Tibial nerve (tissue), 4 donors: ENCODE results near the gene ERO1B. TPM values are rescaled to one million over a fixed set of nuclear protein-coding genes. Genes with fewer than 3 reads are reported as not detected.
"Not testable (repeated sequence)": the region's sequence is repeated elsewhere in the genome, so short reads cannot be mapped to it uniquely, and the experiment has no call there.

Experiments
- DNase-seq, 2 donors: peaks; one replicate each; pipeline ENCODE4 v3.0.0-alpha.2; 2019; ENCODE audit warnings: low spot score in 2 of 2
- H3K27ac ChIP-seq, 4 donors: fragments of 200-600 bp; sonication (generic) in 3 of 4; one replicate each; pipeline ENCODE4 v1.5.1; 2017 to 2019; ENCODE audit warnings: mild to moderate bottlenecking in 1 of 4
- H3K27me3 ChIP-seq, 2 donors: fragments of 200-600 bp; sonication (generic) in 1 of 2; one replicate each; pipeline versions ENCODE4 v1.5.1 to v1.6.0; 2017 to 2019
- H3K36me3 ChIP-seq, 3 donors: fragments of 200-600 bp; sonication (generic); one replicate each; pipeline ENCODE4 v1.5.1; 2018 to 2019
- H3K4me1 ChIP-seq, 4 donors: fragments of 200-600 bp; sonication (generic) in 3 of 4; one replicate each; pipeline ENCODE4 v1.5.1; 2017 to 2019
- H3K4me3 ChIP-seq, 4 donors: fragments of 200-600 bp; sonication (generic) in 3 of 4; one replicate each; pipeline ENCODE4 v1.5.1; 2017 to 2019; ENCODE audit warnings: mild to moderate bottlenecking in 1 of 4, moderate library complexity in 1 of 4
- H3K9me3 ChIP-seq, 4 donors: fragments of 200-600 bp; sonication (generic) in 3 of 4; one replicate each; pipeline ENCODE4 v1.5.1; 2017 to 2019
- EP300 ChIP-seq, 2 donors: sonication (generic); formaldehyde crosslinking; IDR thresholded peaks; one replicate each; pipeline ENCODE4 v1.6.1; 2017; ENCODE audit warnings: antibody characterized with exemption in 2 of 2, mild to moderate bottlenecking in 1 of 2
- POLR2A ChIP-seq, 2 donors: fragments of 450-650 bp; IDR thresholded peaks; one replicate each; pipeline ENCODE4 v1.6.1; 2017; ENCODE audit warnings: antibody characterized with exemption in 2 of 2, mild to moderate bottlenecking in 2 of 2, moderate library complexity in 2 of 2
- WGBS, 2 donors: methylation state at CpG; one replicate each; pipeline ENCODE4 v1.1.5; 2018; 5-methylcytosine and 5-hydroxymethylcytosine counted together
- total RNA-seq, 4 donors: library from RNA; depleted of rRNA; stranded (reverse); fragments of >200 nt; gene quantifications; one replicate each; pipeline ENCODE4 v1.1.0, GENCODE V29; 2016
- TF ChIP-seq, protein P1 (sequence below), 5 experiments: fragments of 200-600 bp in 3 of 5; fragments of 450-650 bp in 2 of 5; sonication (generic) in 3 of 5; IDR thresholded peaks; one replicate each; pipeline ENCODE4 v1.5.1; 2016 to 2019; ENCODE audit warnings: antibody characterized with exemption in 5 of 5, mild to moderate bottlenecking in 3 of 5, moderate library complexity in 2 of 5

Gene ERO1B
- total RNA-seq, 4 donors from 2014 or later = 12.9 to 16.6 (median 14.5) TPM

DNA sequence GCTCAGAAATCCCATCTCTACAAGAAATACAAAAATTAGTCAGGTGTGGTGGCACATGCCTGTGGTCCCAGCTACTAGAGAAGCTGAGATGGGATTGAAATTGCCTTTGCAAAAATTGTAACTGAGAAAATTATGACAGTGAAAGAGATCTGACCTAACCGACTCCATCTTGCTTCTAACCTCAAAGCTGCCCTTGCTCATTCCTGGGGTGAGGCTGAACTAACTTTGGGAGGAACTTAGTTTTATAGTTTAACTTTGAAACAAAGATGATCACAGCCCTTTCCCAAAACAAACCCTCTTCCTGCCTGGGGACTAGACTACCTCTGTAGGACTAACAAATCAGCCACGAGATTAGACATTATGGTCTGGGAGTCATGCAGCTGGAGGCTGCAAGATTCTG, 33.8 kb upstream of the ERO1B start:
- H3K27ac ChIP-seq = no peak overlapping the region
- no peaks in the 10 kb centered on the region for H3K36me3 ChIP-seq
- H3K9me3 ChIP-seq = no peaks in the 10 kb centered on the region
- H3K27me3 ChIP-seq = no peaks in the 10 kb centered on the region
- H3K4me1 ChIP-seq = no peaks in the 10 kb centered on the region
- no peak for DNase-seq
- H3K4me3 ChIP-seq = no peak overlapping the region
- whole genome bisulfite sequencing, 2 donors = 41 to 73% methylated on average over 2 of the region's 2 CpGs
- no peak for TF ChIP-seq EP300 (IDR thresholded peaks at IDR 0.05)
- TF ChIP-seq POLR2A (IDR thresholded peaks at IDR 0.05) = no peak
- TF ChIP-seq, protein P1, sequence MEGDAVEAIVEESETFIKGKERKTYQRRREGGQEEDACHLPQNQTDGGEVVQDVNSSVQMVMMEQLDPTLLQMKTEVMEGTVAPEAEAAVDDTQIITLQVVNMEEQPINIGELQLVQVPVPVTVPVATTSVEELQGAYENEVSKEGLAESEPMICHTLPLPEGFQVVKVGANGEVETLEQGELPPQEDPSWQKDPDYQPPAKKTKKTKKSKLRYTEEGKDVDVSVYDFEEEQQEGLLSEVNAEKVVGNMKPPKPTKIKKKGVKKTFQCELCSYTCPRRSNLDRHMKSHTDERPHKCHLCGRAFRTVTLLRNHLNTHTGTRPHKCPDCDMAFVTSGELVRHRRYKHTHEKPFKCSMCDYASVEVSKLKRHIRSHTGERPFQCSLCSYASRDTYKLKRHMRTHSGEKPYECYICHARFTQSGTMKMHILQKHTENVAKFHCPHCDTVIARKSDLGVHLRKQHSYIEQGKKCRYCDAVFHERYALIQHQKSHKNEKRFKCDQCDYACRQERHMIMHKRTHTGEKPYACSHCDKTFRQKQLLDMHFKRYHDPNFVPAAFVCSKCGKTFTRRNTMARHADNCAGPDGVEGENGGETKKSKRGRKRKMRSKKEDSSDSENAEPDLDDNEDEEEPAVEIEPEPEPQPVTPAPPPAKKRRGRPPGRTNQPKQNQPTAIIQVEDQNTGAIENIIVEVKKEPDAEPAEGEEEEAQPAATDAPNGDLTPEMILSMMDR (IDR thresholded peaks at IDR 0.05) = no peak

DNA sequence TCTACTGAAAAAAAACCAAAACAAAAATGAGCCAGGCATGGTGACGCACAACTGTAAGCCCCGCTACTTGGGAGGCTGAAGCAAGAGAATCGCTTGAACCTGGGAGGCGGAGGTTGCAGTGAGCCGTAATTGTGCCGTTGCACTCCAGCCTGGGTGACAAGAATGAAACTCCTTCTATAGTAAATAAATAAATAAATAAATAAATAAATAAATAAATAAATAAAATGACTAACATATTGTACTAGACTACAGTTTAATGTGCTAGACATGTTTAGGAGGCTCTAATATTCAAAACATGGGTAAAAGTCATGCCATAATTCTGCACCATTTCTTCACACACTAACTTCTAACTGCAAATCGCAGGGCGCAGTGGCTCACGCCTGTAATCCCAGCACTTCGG, 33.3 kb upstream of the ERO1B start:
- no peak for DNase-seq
- H3K27ac ChIP-seq = no peak overlapping the region
- no peaks in the 10 kb centered on the region for H3K9me3 ChIP-seq
- H3K4me1 ChIP-seq = no peaks in the 10 kb centered on the region
- 91 to 93% methylated on average over 10 of the region's 10 CpGs for WGBS, 2 donors
- no peak overlapping the region for H3K4me3 ChIP-seq
- H3K36me3 ChIP-seq = no peaks in the 10 kb centered on the region
- TF ChIP-seq, protein P1 (IDR thresholded peaks at IDR 0.05) = no peak
- no peak for TF ChIP-seq EP300 (IDR thresholded peaks at IDR 0.05)
- TF ChIP-seq POLR2A (IDR thresholded peaks at IDR 0.05) = no peak
- H3K27me3 ChIP-seq = no peaks in the 10 kb centered on the region

DNA sequence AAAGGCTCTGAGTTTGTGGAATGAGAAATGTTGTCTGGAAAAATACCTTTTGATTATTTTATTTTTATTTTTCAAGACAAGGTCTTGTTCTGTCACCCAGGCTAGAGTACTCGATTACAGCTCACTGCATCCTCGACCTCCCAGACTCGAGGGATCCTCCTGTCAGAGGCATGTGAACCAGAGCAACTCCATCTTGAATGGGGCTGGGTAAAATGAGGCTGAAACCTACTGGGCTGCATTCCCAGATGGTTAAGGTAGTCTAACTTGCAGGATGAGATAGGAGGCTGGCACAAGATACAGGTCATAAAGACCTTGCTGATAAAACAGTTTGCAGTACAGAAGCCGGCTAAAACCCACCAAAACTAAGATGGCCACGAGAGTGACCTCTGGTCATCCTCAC, 32.3 kb upstream of the ERO1B start:
- not testable (repeated sequence) for H3K36me3 ChIP-seq, H3K9me3 ChIP-seq, H3K4me3 ChIP-seq, DNase-seq, H3K27ac ChIP-seq, H3K27me3 ChIP-seq, H3K4me1 ChIP-seq
- 70 to 74% methylated on average over 5 of the region's 5 CpGs for WGBS, 2 donors

DNA sequence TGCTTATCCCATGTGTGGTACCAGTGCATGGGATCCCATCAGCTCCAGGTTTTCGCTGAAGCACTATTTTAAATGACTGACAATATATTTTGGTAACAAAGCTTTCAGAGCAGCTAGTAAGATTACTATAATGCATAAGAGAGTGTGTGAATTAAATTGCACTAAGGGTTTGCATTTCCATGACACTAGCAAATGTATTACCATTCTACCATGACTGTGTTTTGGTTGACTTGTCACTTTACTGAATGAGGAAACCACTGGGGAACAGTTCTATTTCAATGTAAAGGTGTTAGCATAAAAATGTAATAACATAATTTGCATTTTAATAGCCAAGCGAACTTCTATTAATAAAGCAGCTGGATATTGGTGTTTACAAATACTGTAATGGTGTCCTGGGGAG, 31.7 kb upstream of the ERO1B start:
- TF ChIP-seq, protein P1 (IDR thresholded peaks at IDR 0.05) = no peak
- TF ChIP-seq EP300 (IDR thresholded peaks at IDR 0.05) (no peak), POLR2A (IDR thresholded peaks at IDR 0.05) (no peak)
- Histone ChIP-seq H3K4me3 (no peak overlapping the region), H3K9me3 (no peaks in the 10 kb centered on the region), H3K4me1 (no peaks in the 10 kb centered on the region), H3K27ac (no peak overlapping the region), H3K27me3 (no peaks in the 10 kb centered on the region), H3K36me3 (no peaks in the 10 kb centered on the region)
- no peak for DNase-seq
- 89 to 91% methylated on average over 2 of the region's 2 CpGs for WGBS, 2 donors

DNA sequence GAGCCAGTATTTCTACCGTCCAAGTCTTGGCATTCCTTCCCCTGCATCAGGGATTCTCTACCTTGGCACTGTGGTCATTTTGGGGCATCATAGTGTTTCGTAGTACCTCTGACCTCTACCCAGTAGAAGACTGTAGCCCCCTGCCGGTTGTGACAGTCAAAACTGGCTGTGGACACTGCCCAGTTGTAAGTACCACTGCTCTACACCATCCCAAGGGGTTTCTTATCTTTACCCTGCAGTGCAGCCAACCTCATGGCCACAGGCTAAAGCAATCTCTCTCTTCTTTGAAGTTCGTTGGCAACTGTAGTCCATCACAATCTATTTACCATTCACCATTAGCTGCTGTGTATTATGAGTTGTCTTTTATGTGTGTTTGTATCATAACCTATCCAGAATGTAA, 29.3 kb upstream of the ERO1B start:
- no peak for DNase-seq
- TF ChIP-seq EP300 (IDR thresholded peaks at IDR 0.05) = no peak
- no peak for TF ChIP-seq POLR2A (IDR thresholded peaks at IDR 0.05)
- TF ChIP-seq, protein P1 (IDR thresholded peaks at IDR 0.05) = no peak
- H3K27ac ChIP-seq = no peak overlapping the region
- WGBS, 2 donors = 69 to 77% methylated on average over 4 of the region's 4 CpGs
- no peak overlapping the region for H3K4me3 ChIP-seq
- no peaks in the 10 kb centered on the region for H3K36me3 ChIP-seq
- no peaks in the 10 kb centered on the region for H3K27me3 ChIP-seq
- H3K4me1 ChIP-seq = no peaks in the 10 kb centered on the region
- no peaks in the 10 kb centered on the region for H3K9me3 ChIP-seq

DNA sequence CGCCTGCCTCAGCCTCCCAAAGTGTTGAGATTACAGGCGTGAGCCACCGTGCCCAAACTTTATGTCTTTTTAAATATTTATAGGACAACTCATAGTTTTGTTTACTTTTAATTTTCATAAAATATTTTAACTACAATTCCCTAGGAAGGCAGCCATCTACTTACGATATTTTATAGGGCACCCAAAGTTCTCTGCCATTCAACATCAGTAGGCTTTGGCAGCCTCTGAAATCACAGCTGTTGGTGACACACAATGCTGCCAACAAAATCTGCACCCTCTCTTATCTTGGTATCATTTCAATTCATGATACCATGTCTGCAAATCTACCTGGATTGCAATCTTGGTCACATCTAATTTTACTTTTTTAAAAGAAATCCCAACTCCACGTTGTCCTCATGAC, 27.1 kb upstream of the ERO1B start:
- H3K4me1 ChIP-seq = no peaks in the 10 kb centered on the region
- no peak overlapping the region for H3K4me3 ChIP-seq
- H3K9me3 ChIP-seq = no peaks in the 10 kb centered on the region
- no peak overlapping the region for H3K27ac ChIP-seq
- no peak for TF ChIP-seq EP300 (IDR thresholded peaks at IDR 0.05)
- no peak for TF ChIP-seq POLR2A (IDR thresholded peaks at IDR 0.05)
- TF ChIP-seq, protein P1 (IDR thresholded peaks at IDR 0.05) = no peak
- H3K27me3 ChIP-seq = no peaks in the 10 kb centered on the region
- no peaks in the 10 kb centered on the region for H3K36me3 ChIP-seq
- WGBS, 2 donors = 90 to 91% methylated on average over 5 of the region's 5 CpGs
- no peak for DNase-seq
